ENCODE measurements around the gene MRPL58. TPM values are rescaled to one million over a fixed set of nuclear protein-coding genes. Genes with fewer than 3 reads are reported as not detected.

The MRPL58 gene
- total and polyA plus RNA-seq, 10 of the 15 experiments (the other 5 are each of a cell fraction or from before 2014, with no cell fraction given), result 23.0 to 64.3 (median 51.9) TPM

DNA sequence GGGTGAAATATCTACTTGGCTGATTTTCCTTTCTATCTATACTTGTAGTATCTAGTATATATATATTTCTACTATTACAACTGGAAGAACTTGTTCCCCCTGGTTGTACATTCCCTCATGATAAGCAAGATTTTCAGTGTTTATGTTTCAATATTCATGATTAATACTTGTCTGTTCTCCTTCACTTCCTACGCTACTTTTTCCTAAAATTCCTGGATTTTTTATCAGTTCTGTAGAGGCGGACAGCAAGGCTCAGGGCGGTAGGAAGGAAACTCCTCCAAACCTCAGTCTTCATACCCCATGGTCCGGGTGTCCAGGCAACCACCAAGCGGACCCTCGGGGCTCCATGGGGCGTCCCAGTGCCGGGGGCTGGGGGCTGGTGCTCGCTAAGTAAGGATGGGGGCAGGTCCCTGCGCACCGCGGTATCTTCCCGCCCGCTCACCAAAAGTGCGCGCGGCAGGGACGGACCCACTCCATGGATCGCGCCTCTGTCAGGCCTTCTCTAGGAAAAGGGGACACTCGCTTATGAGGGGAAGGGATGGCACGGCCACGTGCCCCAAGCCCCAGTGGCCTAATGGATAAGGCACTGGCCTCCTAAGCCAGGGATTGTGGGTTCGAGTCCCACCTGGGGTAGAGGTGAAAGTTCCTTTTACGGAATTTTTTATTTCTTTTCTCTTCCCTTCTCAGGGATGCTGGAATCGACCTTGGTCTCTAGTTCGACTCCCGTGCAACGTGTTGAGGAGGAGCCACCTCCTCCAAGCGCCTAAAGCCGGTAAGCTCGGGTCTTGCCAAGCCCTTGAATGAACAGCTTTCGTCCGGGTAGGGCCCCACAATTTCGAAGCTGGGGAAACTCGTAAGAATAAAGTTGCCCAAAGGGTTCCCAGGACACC is 21.1 kb downstream of the MRPL58 start (continued):
- TF ChIP-seq, protein P1, sequence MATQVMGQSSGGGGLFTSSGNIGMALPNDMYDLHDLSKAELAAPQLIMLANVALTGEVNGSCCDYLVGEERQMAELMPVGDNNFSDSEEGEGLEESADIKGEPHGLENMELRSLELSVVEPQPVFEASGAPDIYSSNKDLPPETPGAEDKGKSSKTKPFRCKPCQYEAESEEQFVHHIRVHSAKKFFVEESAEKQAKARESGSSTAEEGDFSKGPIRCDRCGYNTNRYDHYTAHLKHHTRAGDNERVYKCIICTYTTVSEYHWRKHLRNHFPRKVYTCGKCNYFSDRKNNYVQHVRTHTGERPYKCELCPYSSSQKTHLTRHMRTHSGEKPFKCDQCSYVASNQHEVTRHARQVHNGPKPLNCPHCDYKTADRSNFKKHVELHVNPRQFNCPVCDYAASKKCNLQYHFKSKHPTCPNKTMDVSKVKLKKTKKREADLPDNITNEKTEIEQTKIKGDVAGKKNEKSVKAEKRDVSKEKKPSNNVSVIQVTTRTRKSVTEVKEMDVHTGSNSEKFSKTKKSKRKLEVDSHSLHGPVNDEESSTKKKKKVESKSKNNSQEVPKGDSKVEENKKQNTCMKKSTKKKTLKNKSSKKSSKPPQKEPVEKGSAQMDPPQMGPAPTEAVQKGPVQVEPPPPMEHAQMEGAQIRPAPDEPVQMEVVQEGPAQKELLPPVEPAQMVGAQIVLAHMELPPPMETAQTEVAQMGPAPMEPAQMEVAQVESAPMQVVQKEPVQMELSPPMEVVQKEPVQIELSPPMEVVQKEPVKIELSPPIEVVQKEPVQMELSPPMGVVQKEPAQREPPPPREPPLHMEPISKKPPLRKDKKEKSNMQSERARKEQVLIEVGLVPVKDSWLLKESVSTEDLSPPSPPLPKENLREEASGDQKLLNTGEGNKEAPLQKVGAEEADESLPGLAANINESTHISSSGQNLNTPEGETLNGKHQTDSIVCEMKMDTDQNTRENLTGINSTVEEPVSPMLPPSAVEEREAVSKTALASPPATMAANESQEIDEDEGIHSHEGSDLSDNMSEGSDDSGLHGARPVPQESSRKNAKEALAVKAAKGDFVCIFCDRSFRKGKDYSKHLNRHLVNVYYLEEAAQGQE (IDR thresholded peaks at IDR 0.05; ENCODE audit: low read depth, low read length), result no peak
- no peak for TF ChIP-seq FOS (IDR thresholded peaks at IDR 0.05; ENCODE audit: borderline replicate concordance, extremely low read depth, insufficient read length)
- no peak for TF ChIP-seq TCF7 (IDR thresholded peaks at IDR 0.05; ENCODE audit: borderline replicate concordance)
- TF ChIP-seq RFX5 (IDR thresholded peaks at IDR 0.05; ENCODE audit: low read depth, low read length), result no peak
- TF ChIP-seq CHD1 (IDR thresholded peaks at IDR 0.05; ENCODE audit: low read depth, low read length), result no peak
- 0 out of 2 replicates have a peak, but pooled peaks have one; percentile 67 for TF ChIP-seq CHD4 (IDR thresholded peaks at IDR 0.05)
- TF ChIP-seq, protein P2, sequence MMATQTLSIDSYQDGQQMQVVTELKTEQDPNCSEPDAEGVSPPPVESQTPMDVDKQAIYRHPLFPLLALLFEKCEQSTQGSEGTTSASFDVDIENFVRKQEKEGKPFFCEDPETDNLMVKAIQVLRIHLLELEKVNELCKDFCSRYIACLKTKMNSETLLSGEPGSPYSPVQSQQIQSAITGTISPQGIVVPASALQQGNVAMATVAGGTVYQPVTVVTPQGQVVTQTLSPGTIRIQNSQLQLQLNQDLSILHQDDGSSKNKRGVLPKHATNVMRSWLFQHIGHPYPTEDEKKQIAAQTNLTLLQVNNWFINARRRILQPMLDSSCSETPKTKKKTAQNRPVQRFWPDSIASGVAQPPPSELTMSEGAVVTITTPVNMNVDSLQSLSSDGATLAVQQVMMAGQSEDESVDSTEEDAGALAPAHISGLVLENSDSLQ (IDR thresholded peaks at IDR 0.05), result no peak
- TF ChIP-seq SUZ12 (IDR thresholded peaks at IDR 0.05; ENCODE audit: unreplicated experiment), result no peak
- no peak for TF ChIP-seq SRF (IDR thresholded peaks at IDR 0.05; ENCODE audit: low read depth in 2 of 2, low read length in 2 of 2)
- TF ChIP-seq POU2F2 (IDR thresholded peaks at IDR 0.05; ENCODE audit: borderline replicate concordance, low read depth, low read length), result 0 out of 3 replicates have a peak, but pooled peaks have one; percentile 31
- TF ChIP-seq, protein P3, sequence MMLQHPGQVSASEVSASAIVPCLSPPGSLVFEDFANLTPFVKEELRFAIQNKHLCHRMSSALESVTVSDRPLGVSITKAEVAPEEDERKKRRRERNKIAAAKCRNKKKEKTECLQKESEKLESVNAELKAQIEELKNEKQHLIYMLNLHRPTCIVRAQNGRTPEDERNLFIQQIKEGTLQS (IDR thresholded peaks at IDR 0.05; ENCODE audit: borderline replicate concordance, extremely low read depth, low read depth, low read length), result no peak
- TF ChIP-seq EED (IDR thresholded peaks at IDR 0.05; ENCODE audit: low read depth), result peak; percentile 67; the same call in 1 of the 2 replicates
- TF ChIP-seq, protein P4, sequence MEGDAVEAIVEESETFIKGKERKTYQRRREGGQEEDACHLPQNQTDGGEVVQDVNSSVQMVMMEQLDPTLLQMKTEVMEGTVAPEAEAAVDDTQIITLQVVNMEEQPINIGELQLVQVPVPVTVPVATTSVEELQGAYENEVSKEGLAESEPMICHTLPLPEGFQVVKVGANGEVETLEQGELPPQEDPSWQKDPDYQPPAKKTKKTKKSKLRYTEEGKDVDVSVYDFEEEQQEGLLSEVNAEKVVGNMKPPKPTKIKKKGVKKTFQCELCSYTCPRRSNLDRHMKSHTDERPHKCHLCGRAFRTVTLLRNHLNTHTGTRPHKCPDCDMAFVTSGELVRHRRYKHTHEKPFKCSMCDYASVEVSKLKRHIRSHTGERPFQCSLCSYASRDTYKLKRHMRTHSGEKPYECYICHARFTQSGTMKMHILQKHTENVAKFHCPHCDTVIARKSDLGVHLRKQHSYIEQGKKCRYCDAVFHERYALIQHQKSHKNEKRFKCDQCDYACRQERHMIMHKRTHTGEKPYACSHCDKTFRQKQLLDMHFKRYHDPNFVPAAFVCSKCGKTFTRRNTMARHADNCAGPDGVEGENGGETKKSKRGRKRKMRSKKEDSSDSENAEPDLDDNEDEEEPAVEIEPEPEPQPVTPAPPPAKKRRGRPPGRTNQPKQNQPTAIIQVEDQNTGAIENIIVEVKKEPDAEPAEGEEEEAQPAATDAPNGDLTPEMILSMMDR (IDR thresholded peaks at IDR 0.05 in 2 of 3, conservative IDR thresholded peaks at IDR 0.05 in 1 of 3; ENCODE audit: control insufficient read depth in 2 of 3, extremely low read depth in 1 of 3, insufficient read depth in 1 of 3, low read depth in 3 of 3, low read length in 3 of 3), result no peak
- no peak for TF ChIP-seq SMC3 (IDR thresholded peaks at IDR 0.05; ENCODE audit: borderline replicate concordance, low read length)
- TF ChIP-seq RAD51 (IDR thresholded peaks at IDR 0.05), result peak; percentile 78
- peak; percentile 92 for TF ChIP-seq ZSCAN29 (IDR thresholded peaks at IDR 0.05)
- TF ChIP-seq MEF2B (IDR thresholded peaks at IDR 0.05; ENCODE audit: partially characterized antibody, poor library complexity, severe bottlenecking), result peak; percentile 11
- TF ChIP-seq TBL1XR1 (IDR thresholded peaks at IDR 0.05; ENCODE audit: low read depth, low read length), result peak; percentile 96
- peak; percentile 96 for TF ChIP-seq SREBF2 (IDR thresholded peaks at IDR 0.05; ENCODE audit: low read length)
- TF ChIP-seq BMI1 (IDR thresholded peaks at IDR 0.05; ENCODE audit: borderline replicate concordance), result no peak
- TF ChIP-seq SMAD5 (IDR thresholded peaks at IDR 0.05; ENCODE audit: low read depth), result no peak
- TF ChIP-seq, protein P5, sequence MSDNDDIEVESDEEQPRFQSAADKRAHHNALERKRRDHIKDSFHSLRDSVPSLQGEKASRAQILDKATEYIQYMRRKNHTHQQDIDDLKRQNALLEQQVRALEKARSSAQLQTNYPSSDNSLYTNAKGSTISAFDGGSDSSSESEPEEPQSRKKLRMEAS (IDR thresholded peaks at IDR 0.05; ENCODE audit: low read depth, low read length), result peak; percentile 89; the same call in 1 of the 2 replicates

Data from GM12878 (cell line).